GM06990 (cell line): Measurements from ENCODE around the gene CCNC.

ENCODE experiments used
- DNase-seq: peaks from one replicate; pipeline ENCODE4 v3.0.0-alpha.2; 2011; ENCODE audit not compliant: insufficient read length; ENCODE audit errors: extremely low read depth
- H3K27me3 ChIP-seq: replicated peaks from 2 replicates; pipeline ENCODE4 v1.6.0; 2011; ENCODE audit warnings: low read length; ENCODE audit not compliant: control insufficient read depth, insufficient read depth
- H3K36me3 ChIP-seq: 2 replicates; pipeline ENCODE4 v1.5.1; 2011; ENCODE audit warnings: low read length; ENCODE audit not compliant: control insufficient read depth, insufficient read depth
- H3K4me3 ChIP-seq: replicated peaks from 2 replicates; pipeline ENCODE4 v1.5.1; 2011; ENCODE audit warnings: low read depth, mild to moderate bottlenecking, control low read depth, low read length
- TF ChIP-seq, protein P1 (sequence below): IDR thresholded peaks from 2 replicates; pipeline ENCODE4 v1.5.1; 2011; ENCODE audit warnings: low read length, control low read depth, mild to moderate bottlenecking, inconsistent platforms; ENCODE audit not compliant: insufficient read depth, poor library complexity, severe bottlenecking

CCNC gene

GRCh38 chr6:99607416-99608036 lies 39.1 kb upstream of the CCNC start:
- no peak for DNase-seq
- TF ChIP-seq, protein P1, sequence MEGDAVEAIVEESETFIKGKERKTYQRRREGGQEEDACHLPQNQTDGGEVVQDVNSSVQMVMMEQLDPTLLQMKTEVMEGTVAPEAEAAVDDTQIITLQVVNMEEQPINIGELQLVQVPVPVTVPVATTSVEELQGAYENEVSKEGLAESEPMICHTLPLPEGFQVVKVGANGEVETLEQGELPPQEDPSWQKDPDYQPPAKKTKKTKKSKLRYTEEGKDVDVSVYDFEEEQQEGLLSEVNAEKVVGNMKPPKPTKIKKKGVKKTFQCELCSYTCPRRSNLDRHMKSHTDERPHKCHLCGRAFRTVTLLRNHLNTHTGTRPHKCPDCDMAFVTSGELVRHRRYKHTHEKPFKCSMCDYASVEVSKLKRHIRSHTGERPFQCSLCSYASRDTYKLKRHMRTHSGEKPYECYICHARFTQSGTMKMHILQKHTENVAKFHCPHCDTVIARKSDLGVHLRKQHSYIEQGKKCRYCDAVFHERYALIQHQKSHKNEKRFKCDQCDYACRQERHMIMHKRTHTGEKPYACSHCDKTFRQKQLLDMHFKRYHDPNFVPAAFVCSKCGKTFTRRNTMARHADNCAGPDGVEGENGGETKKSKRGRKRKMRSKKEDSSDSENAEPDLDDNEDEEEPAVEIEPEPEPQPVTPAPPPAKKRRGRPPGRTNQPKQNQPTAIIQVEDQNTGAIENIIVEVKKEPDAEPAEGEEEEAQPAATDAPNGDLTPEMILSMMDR = no peak
- peaks cover 6% of the 10 kb centered on the region for H3K27me3 ChIP-seq
- no peaks in the 10 kb centered on the region for H3K36me3 ChIP-seq
- no peak overlapping the region for H3K4me3 ChIP-seq

DNA sequence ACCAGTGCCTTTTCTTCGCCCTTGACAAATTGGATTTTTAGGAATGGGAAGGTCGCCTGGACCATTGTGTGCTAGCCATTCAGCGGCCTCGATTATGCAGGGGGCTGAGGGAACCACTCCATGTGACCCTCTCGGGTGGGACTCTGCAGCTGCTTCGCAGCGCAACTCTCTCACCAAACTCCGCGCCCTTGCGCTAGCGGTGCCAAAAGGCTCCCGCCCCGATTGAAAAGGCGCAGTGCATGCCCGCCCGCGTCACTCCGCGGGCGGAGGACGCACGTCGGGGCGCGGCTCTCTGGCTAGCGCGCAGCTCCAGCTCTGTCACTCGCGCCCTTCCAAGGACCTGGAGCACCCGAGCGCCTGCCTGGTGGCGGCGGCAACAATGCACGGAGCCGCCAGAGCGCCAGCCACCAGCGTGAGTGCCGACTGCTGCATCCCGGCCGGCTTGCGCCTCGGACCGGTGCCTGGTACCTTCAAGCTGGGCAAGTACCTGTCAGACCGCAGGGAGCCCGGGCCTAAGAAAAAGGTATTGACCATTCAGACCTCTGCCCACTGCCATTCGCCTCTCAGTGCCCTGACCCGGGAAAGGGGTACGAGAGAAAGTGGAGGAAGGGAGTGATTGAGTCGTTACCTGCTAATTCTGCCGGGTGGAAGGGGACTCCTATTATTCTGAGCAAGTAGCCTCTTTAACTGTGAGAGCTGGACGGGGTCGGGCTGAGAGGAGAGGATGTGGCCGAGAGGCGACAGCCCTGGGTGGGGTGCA lies 38.4 kb upstream of the CCNC start, which contains the start of gene PRDM13:
Gene PRDM13 (plus strand): TSS at position 178 of the 760 bp plus-strand sequence. CDS start 202 bp downstream, at position 380.
- Histone ChIP-seq H3K36me3 (no peaks in the 10 kb centered on the region), H3K27me3 (peaks cover 7% of the 10 kb centered on the region), H3K4me3 (no peak within 1 kb of the TSS)
- no peak for DNase-seq
- TF ChIP-seq, protein P1 = no peak

- DNase-seq = no peak
- TF ChIP-seq, protein P1 = no peak
- H3K27me3 ChIP-seq = peaks cover 7% of the 10 kb centered on the region
- H3K36me3 ChIP-seq = no peaks in the 10 kb centered on the region
- no peak overlapping the region for H3K4me3 ChIP-seq
These were observed 37.6 kb upstream of the CCNC start for GRCh38 chr6:99605911-99606655.

DNA sequence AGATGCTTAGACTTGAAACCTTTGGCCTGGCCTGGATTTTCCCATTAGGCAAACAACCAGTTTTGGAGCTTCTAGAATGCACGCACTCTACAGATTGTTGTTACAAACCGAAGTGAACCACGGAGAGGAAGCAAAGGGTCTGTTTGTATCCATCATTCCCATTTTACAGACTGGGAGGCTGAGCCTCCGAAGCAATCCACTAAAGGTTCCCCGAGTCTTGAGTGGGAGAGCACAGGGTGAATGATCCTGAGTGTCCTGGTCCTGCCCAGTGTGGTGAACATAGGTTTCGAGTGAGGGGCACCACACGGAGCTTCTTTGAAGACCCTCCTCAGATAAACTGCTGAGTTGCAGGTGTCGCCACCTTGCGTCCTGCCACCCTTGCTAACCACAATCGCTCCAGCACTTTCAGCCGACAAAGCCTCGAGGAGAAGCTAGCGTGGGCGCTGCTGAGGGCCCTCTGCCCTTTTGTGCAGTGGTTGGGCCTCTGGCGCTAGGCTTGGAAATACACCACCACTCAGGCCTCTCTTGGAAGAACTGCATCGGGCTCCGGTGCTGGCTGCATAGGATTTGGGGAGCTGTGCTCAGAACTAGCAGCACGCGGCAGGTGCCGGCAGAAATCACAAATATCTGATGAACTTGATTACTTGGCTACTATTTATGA lies 36.7 kb upstream of the CCNC start:
- Histone ChIP-seq H3K27me3 (peaks cover 7% of the 10 kb centered on the region), H3K4me3 (no peak overlapping the region), H3K36me3 (no peaks in the 10 kb centered on the region)
- TF ChIP-seq, protein P1 = no peak
- DNase-seq = no peak

- DNase-seq = no peak
- Histone ChIP-seq H3K27me3 (peaks cover 7% of the 10 kb centered on the region), H3K36me3 (no peaks in the 10 kb centered on the region), H3K4me3 (peak overlapping the region; percentile 47)
- TF ChIP-seq, protein P1 = no peak
These were observed 36.0 kb upstream of the CCNC start for GRCh38 chr6:99604166-99605073.
